ENCODE results near the gene NTRK3. TPM values are rescaled to one million over a fixed set of nuclear protein-coding genes. Genes with fewer than 3 reads are reported as not detected.
"Not testable (repeated sequence)": the region's sequence is repeated elsewhere in the genome, so short reads cannot be mapped to it uniquely, and the experiment has no call there.

The NTRK3 gene
- polyA plus RNA-seq, 1 donor from 2014 or later = 42.7 TPM

GRCh38 chr15:88035381-88035780 lies 221.2 kb downstream of the NTRK3 start:
- no peak overlapping the region for H3K4me3 ChIP-seq (ENCODE audit: low read length)
- no peaks in the 10 kb centered on the region for H3K9me2 ChIP-seq (ENCODE audit: insufficient read depth, low read length)
- no peaks in the 10 kb centered on the region for H4K20me1 ChIP-seq (ENCODE audit: insufficient read depth)
- no peak overlapping the region for H3K9ac ChIP-seq (ENCODE audit: low read length)
- H3K27ac ChIP-seq (ENCODE audit: low read length) = no peak overlapping the region
- H3K79me2 ChIP-seq (replicated peaks; ENCODE audit: insufficient read depth, low read length) = no peaks in the 10 kb centered on the region
- H3K9me3 ChIP-seq (ENCODE audit: low read length) = no peaks in the 10 kb centered on the region
- peaks cover 7% of the 10 kb centered on the region for H3K36me3 ChIP-seq (ENCODE audit: insufficient read depth, low read length)
- no peaks in the 10 kb centered on the region for H3K27me3 ChIP-seq (ENCODE audit: insufficient read depth, low read depth, low read length)
- no peaks in the 10 kb centered on the region for H3F3A ChIP-seq (ENCODE audit: insufficient read depth, low read length, poor library complexity, severe bottlenecking)
- H2AFZ ChIP-seq (ENCODE audit: low read depth, low read length) = no peak overlapping the region
- no peak overlapping the region for H3K4me2 ChIP-seq (ENCODE audit: low read length)
- TF ChIP-seq TAF1 (IDR thresholded peaks at IDR 0.05; ENCODE audit: low read depth) (no peak), MXI1 (conservative IDR thresholded peaks at IDR 0.05; ENCODE audit: poor library complexity, severe bottlenecking) (no peak), RAD21 (conservative IDR thresholded peaks at IDR 0.05) (no peak), SMC3 (conservative IDR thresholded peaks at IDR 0.05; ENCODE audit: poor library complexity) (no peak)

GRCh38 chr15:88033421-88033820 lies 223.1 kb downstream of the NTRK3 start:
- H3K79me2 ChIP-seq (replicated peaks; ENCODE audit: insufficient read depth, low read length); H3K36me3 ChIP-seq (ENCODE audit: insufficient read depth, low read length); H3K9me3 ChIP-seq (ENCODE audit: low read length); H3K27me3 ChIP-seq (ENCODE audit: insufficient read depth, low read depth, low read length); H3K4me3 ChIP-seq (ENCODE audit: low read length); H3K9ac ChIP-seq (ENCODE audit: low read length); H2AFZ ChIP-seq (ENCODE audit: low read depth, low read length); H3F3A ChIP-seq (ENCODE audit: insufficient read depth, low read length, poor library complexity, severe bottlenecking); H3K9me2 ChIP-seq (ENCODE audit: insufficient read depth, low read length); H3K4me2 ChIP-seq (ENCODE audit: low read length); H4K20me1 ChIP-seq (ENCODE audit: insufficient read depth); H3K27ac ChIP-seq (ENCODE audit: low read length): not testable (repeated sequence)

GRCh38 chr15:88032787-88033186 lies 223.8 kb downstream of the NTRK3 start:
- no peak overlapping the region for H2AFZ ChIP-seq (ENCODE audit: low read depth, low read length)
- H3K9me3 ChIP-seq (ENCODE audit: low read length) = no peaks in the 10 kb centered on the region
- TF ChIP-seq CTCF (IDR thresholded peaks at IDR 0.05; ENCODE audit: poor library complexity, severe bottlenecking) (no peak), MXI1 (conservative IDR thresholded peaks at IDR 0.05; ENCODE audit: poor library complexity, severe bottlenecking) (no peak), POLR2AphosphoS5 (IDR thresholded peaks at IDR 0.05) (no peak)

GRCh38 chr15:88031461-88031860 lies 225.1 kb downstream of the NTRK3 start:
- Histone ChIP-seq H3K36me3 (ENCODE audit: insufficient read depth, low read length) (peaks cover 7% of the 10 kb centered on the region), H3K9me3 (ENCODE audit: low read length) (no peaks in the 10 kb centered on the region), H4K20me1 (ENCODE audit: insufficient read depth) (no peaks in the 10 kb centered on the region), H3K27ac (ENCODE audit: low read length) (no peak overlapping the region), H3K9me2 (ENCODE audit: insufficient read depth, low read length) (no peaks in the 10 kb centered on the region), H2AFZ (ENCODE audit: low read depth, low read length) (no peak overlapping the region), H3K27me3 (ENCODE audit: insufficient read depth, low read depth, low read length) (no peaks in the 10 kb centered on the region), H3K79me2 (replicated peaks; ENCODE audit: insufficient read depth, low read length) (no peaks in the 10 kb centered on the region), H3K4me2 (ENCODE audit: low read length) (no peak overlapping the region), H3K9ac (ENCODE audit: low read length) (no peak overlapping the region), H3K4me3 (ENCODE audit: low read length) (no peak overlapping the region), H3F3A (ENCODE audit: insufficient read depth, low read length, poor library complexity, severe bottlenecking) (no peaks in the 10 kb centered on the region)
- TF ChIP-seq REST (IDR thresholded peaks at IDR 0.05; ENCODE audit: borderline replicate concordance) (no peak), CTCF (IDR thresholded peaks at IDR 0.05; ENCODE audit: poor library complexity, severe bottlenecking) (no peak), EZH2 (IDR thresholded peaks at IDR 0.05; ENCODE audit: borderline replicate concordance, insufficient read depth, low read length, poor library complexity, severe bottlenecking) (no peak)

More at GRCh38 chr15:88032787-88033186, 223.8 kb downstream of the NTRK3 start:
- Histone ChIP-seq H3K9me2 (ENCODE audit: insufficient read depth, low read length) (no peaks in the 10 kb centered on the region), H3K79me2 (replicated peaks; ENCODE audit: insufficient read depth, low read length) (no peaks in the 10 kb centered on the region), H3K27me3 (ENCODE audit: insufficient read depth, low read depth, low read length) (no peaks in the 10 kb centered on the region), H3K27ac (ENCODE audit: low read length) (no peak overlapping the region), H3K36me3 (ENCODE audit: insufficient read depth, low read length) (peaks cover 7% of the 10 kb centered on the region), H3F3A (ENCODE audit: insufficient read depth, low read length, poor library complexity, severe bottlenecking) (no peaks in the 10 kb centered on the region), H3K4me2 (ENCODE audit: low read length) (no peak overlapping the region), H4K20me1 (ENCODE audit: insufficient read depth) (no peaks in the 10 kb centered on the region), H3K4me3 (ENCODE audit: low read length) (no peak overlapping the region), H3K9ac (ENCODE audit: low read length) (no peak overlapping the region)

Data from neural cell (in vitro differentiated cells).